Central memory CD4-positive, alpha-beta T cell (primary cell): ENCODE measurements around the gene DOK5.

Experiments
- DNase-seq: peaks from one replicate; pipeline ENCODE4 v3.0.0; 2022

Gene DOK5

GRCh38 chr20:54650052-54650719, 174.8 kb downstream of the DOK5 start:
- no peak for DNase-seq

GRCh38 chr20:54651252-54651651, 175.9 kb downstream of the DOK5 start:
- no peak for DNase-seq

GRCh38 chr20:54654450-54654849, 179.1 kb downstream of the DOK5 start:
- no peak for DNase-seq

- no peak for DNase-seq
Observed at GRCh38 chr20:54657268-54657826, 182.0 kb downstream of the DOK5 start.

GRCh38 chr20:54658525-54658924, 183.1 kb downstream of the DOK5 start:
- DNase-seq, result no peak

- DNase-seq, result no peak
Observed at GRCh38 chr20:54661265-54661664, 185.9 kb downstream of the DOK5 start.

- DNase-seq, result no peak
Observed at GRCh38 chr20:54661880-54662465, 186.6 kb downstream of the DOK5 start.

- DNase-seq, result no peak
Observed at GRCh38 chr20:54665812-54666211, 190.4 kb downstream of the DOK5 start.

GRCh38 chr20:54668271-54669039, 193.1 kb downstream of the DOK5 start:
- no peak for DNase-seq

- no peak for DNase-seq
Observed at GRCh38 chr20:54669040-54669363, 193.6 kb downstream of the DOK5 start.

GRCh38 chr20:54678253-54678652, 202.9 kb downstream of the DOK5 start:
- DNase-seq, result no peak

GRCh38 chr20:54680439-54680838, 205.0 kb downstream of the DOK5 start:
- DNase-seq, result no peak

- DNase-seq, result no peak
Observed at GRCh38 chr20:54680872-54681619, 205.7 kb downstream of the DOK5 start.

- no peak for DNase-seq
Observed at GRCh38 chr20:54681869-54682268, 206.5 kb downstream of the DOK5 start.

- DNase-seq, result no peak
Observed at GRCh38 chr20:54688476-54688875, 213.1 kb downstream of the DOK5 start.

GRCh38 chr20:54690323-54690722, 214.9 kb downstream of the DOK5 start:
- DNase-seq, result no peak

- no peak for DNase-seq
Observed at GRCh38 chr20:54691327-54691726, 215.9 kb downstream of the DOK5 start.

- no peak for DNase-seq
Observed at GRCh38 chr20:54692168-54692887, 216.9 kb downstream of the DOK5 start.

- no peak for DNase-seq
Observed at GRCh38 chr20:54694516-54694915, 219.1 kb downstream of the DOK5 start.

- DNase-seq, result no peak
Observed at GRCh38 chr20:54698373-54698772, 223.0 kb downstream of the DOK5 start.
